Measurements from ENCODE around the gene TOP3A. TPM values are rescaled to one million over a fixed set of nuclear protein-coding genes. Genes with fewer than 3 reads are reported as not detected.

The TOP3A gene
- total and polyA plus RNA-seq, 2 experiments from 2014 or later = 21.7 to 76.7 TPM

- peak; percentile 59 for DNase-seq (ENCODE audit: low spot score)
- Mint-ChIP-seq H3K27me3 (ENCODE audit: insufficient read depth, low read depth, poor library complexity) (peaks cover 13% of the 10 kb centered on the region), H3K27ac (no peak overlapping the region), H3K4me3 (no peak overlapping the region), H3K36me3 (ENCODE audit: low read depth) (peaks cover 56% of the 10 kb centered on the region), H3K9me3 (no peaks in the 10 kb centered on the region), H3K4me1 (peaks cover 5% of the 10 kb centered on the region; the same call in 2 of the 3 replicates)
- Histone ChIP-seq H3K4me3 (no peak overlapping the region), H3K4me2 (no peak overlapping the region), H3K4me1 (ENCODE audit: insufficient read depth) (peaks cover 1% of the 10 kb centered on the region; the same call in 1 of the 2 replicates), H4K20me1 (replicated peaks; ENCODE audit: insufficient read depth) (peaks cover 4% of the 10 kb centered on the region; the same call in 1 of the 2 replicates), H3K9me2 (ENCODE audit: insufficient read depth) (no peaks in the 10 kb centered on the region), H3F3A (replicated peaks; ENCODE audit: low read depth) (no peaks in the 10 kb centered on the region), H3K27ac (ENCODE audit: low read depth) (no peak overlapping the region), H2AFZ (no peak overlapping the region), H3K36me3 (ENCODE audit: insufficient read depth) (peaks cover 6% of the 10 kb centered on the region; the same call in 1 of the 2 replicates), H3K27me3 (ENCODE audit: insufficient read depth) (no peaks in the 10 kb centered on the region), H3K79me2 (replicated peaks; ENCODE audit: insufficient read depth) (no peaks in the 10 kb centered on the region)
- ATAC-seq = peak; percentile 69
- TF ChIP-seq CTCF (conservative IDR thresholded peaks at IDR 0.05; ENCODE audit: low read depth in 2 of 2) (peak in 1 of 2 experiments; percentile 44; a peak in 2 of 4 replicates), POLR2AphosphoS5 (IDR thresholded peaks at IDR 0.05; ENCODE audit: low read depth) (no peak)
Observed at GRCh38 chr17:18241229-18241871, 73.4 kb downstream of the TOP3A start.

- H3K9me3 Mint-ChIP-seq = no peaks in the 10 kb centered on the region
- no peak for DNase-seq (ENCODE audit: low spot score)
- H3K4me3 Mint-ChIP-seq = no peak overlapping the region
- peaks cover 1% of the 10 kb centered on the region; the same call in 2 of the 3 replicates for H3K4me1 Mint-ChIP-seq
- Histone ChIP-seq H3K9me2 (ENCODE audit: insufficient read depth) (no peaks in the 10 kb centered on the region), H3K27me3 (ENCODE audit: insufficient read depth) (no peaks in the 10 kb centered on the region), H3K27ac (ENCODE audit: low read depth) (no peak overlapping the region), H3K4me3 (no peak overlapping the region), H2AFZ (no peak overlapping the region), H4K20me1 (replicated peaks; ENCODE audit: insufficient read depth) (no peaks in the 10 kb centered on the region; the same call in 1 of the 2 replicates), H3F3A (replicated peaks; ENCODE audit: low read depth) (no peaks in the 10 kb centered on the region), H3K4me2 (no peak overlapping the region), H3K36me3 (ENCODE audit: insufficient read depth) (peaks cover 2% of the 10 kb centered on the region; the same call in 1 of the 2 replicates), H3K4me1 (ENCODE audit: insufficient read depth) (no peaks in the 10 kb centered on the region), H3K79me2 (replicated peaks; ENCODE audit: insufficient read depth) (no peaks in the 10 kb centered on the region)
- H3K27ac Mint-ChIP-seq = no peak overlapping the region
- peaks cover 12% of the 10 kb centered on the region for H3K27me3 Mint-ChIP-seq (ENCODE audit: insufficient read depth, low read depth, poor library complexity)
- no peak for ATAC-seq
- H3K36me3 Mint-ChIP-seq (ENCODE audit: low read depth) = peaks cover 58% of the 10 kb centered on the region
- TF ChIP-seq JUNB (IDR thresholded peaks at IDR 0.05; ENCODE audit: unreplicated experiment) (no peak), REST (IDR thresholded peaks at IDR 0.05; ENCODE audit: unreplicated experiment) (no peak), CREB1 (CRISPR knock-in tag; IDR thresholded peaks at IDR 0.05; ENCODE audit: low read depth) (no peak), EZH2 (IDR thresholded peaks at IDR 0.05; ENCODE audit: low read depth, unreplicated experiment) (no peak), ZNF462 (CRISPR knock-in tag; IDR thresholded peaks at IDR 0.05) (no peak), ZNF331 (CRISPR knock-in tag; IDR thresholded peaks at IDR 0.05; ENCODE audit: low read depth) (no peak)
Observed at GRCh38 chr17:18240449-18240848, 74.3 kb downstream of the TOP3A start.

All from GM23338 (cell line).